Mucosa of descending colon (tissue), 3 donors: ENCODE results near the gene SLC22A8. TPM values are rescaled to one million over a fixed set of nuclear protein-coding genes. Genes with fewer than 3 reads are reported as not detected.
"Not testable (repeated sequence)": the region's sequence is repeated elsewhere in the genome, so short reads cannot be mapped to it uniquely, and the experiment has no call there.

Source experiments
- ATAC-seq: fragments of 200-7000 bp; cut with Tn5 transposase; one replicate; pipeline ENCODE4 v1.9.1; 2020; ENCODE audit warnings: mild to moderate bottlenecking, moderate library complexity
- DNase-seq, 3 donors: peaks; one replicate each; pipeline ENCODE4 v3.0.0-alpha.2; 2020
- H3K36me3 ChIP-seq: fragments of 200-600 bp; one replicate; pipeline ENCODE4 v1.8.0; 2021; ENCODE audit warnings: low read depth, mild to moderate bottlenecking
- H3K4me1 ChIP-seq: fragments of 200-600 bp; one replicate; pipeline ENCODE4 v1.8.0; 2021; ENCODE audit warnings: low read depth, mild to moderate bottlenecking
- H3K4me3 ChIP-seq: fragments of 200-600 bp; one replicate; pipeline ENCODE4 v1.8.0; 2021; ENCODE audit warnings: mild to moderate bottlenecking
- H3K9me3 ChIP-seq: fragments of 200-600 bp; one replicate; pipeline ENCODE4 v1.8.0; 2021; ENCODE audit warnings: mild to moderate bottlenecking
- CTCF ChIP-seq: fragments of 200-600 bp; IDR thresholded peaks from one replicate; pipeline ENCODE4 v1.8.0; 2022; ENCODE audit warnings: antibody characterized with exemption, mild to moderate bottlenecking
- intact Hi-C, 2 donors: fragments of 100-400 bp; cut with DNase I in 1 of 2; cut with micrococcal nuclease in 1 of 2; formaldehyde crosslinking; loops; one replicate each; pipeline versions ENCODE4 v1.11.0 to v1.11.1; 2022; cut with DNase I, micrococcal nuclease
- long read RNA-seq, 2 donors: library from polyadenylated mRNA; unstranded; transcript quantifications; one replicate each; pipeline ENCODE4 v2.0.0, GENCODE V29; 2019 to 2021
- total RNA-seq, 3 donors: library from RNA; stranded (reverse); fragmentation: NEBNext Ultra II Directional in 2 of 3; extraction: Animal tissue kit (Norgen Biotek cat#: 25700) in 2 of 3; gene quantifications; one replicate each; pipeline versions ENCODE4 v1.2.1 to v1.2.4, GENCODE V29; 2021 to 2023
- donor health status: DM: no; HTN: no; CAD: no; lungs with moderate emphysema.
- donor health status: DM: no; HTN: no; CAD: no.
- donor health status: DM: no; HTN: yes; CAD: no.

SLC22A8 gene
- total RNA-seq: not detected
- long read RNA-seq, donor 1: 0 reads
- long read RNA-seq, donor 2: 0 reads

DNA sequence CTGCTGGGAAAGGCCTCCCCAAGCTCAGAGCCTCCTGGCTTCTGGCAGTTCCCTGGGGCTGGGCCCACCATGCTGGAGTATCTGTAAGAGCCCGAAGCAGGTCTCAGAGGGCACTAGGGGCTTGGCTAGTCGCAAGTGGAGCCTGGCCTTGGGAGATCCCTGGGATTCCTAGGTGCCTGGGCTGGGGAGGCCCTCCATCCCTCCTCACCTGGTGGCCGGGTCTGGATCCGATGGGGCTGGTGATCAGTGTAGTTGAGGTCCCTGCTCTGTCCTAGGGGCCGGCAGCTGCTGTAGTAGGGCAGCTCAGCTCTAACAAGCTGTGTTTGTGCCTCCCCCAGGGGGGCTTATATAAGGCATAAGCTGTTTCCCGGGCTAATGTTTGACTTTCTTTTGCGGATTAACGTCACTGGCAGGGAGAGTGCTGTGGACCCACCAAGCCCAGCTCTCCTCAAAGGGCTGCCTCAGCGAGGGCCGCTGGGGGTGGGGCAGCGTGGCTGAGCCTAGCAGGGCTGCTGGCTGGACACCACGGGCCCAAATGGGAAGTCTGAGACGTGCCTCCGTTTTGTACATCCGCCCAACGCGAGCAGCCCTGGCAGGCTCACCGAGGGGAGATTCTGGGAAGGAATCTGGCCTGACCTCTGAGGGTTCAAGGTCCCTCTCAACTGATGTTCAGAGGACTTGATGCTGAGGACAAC is at the start of gene SLC22A8:
TSS of gene SLC22A8 (minus strand) at position 321 of the 695 bp plus-strand sequence. CDS start 883 bp downstream, outside the sequence.
- intact Hi-C loops: no loop called here
- no peak for DNase-seq
- Histone ChIP-seq H3K9me3 (no peaks in the 10 kb centered on the region), H3K4me1 (no peaks in the 10 kb centered on the region), H3K4me3 (no peak within 1 kb of the TSS), H3K36me3 (no peaks in the 10 kb centered on the region)
- ATAC-seq: no peak
- TF ChIP-seq CTCF: no peak

DNA sequence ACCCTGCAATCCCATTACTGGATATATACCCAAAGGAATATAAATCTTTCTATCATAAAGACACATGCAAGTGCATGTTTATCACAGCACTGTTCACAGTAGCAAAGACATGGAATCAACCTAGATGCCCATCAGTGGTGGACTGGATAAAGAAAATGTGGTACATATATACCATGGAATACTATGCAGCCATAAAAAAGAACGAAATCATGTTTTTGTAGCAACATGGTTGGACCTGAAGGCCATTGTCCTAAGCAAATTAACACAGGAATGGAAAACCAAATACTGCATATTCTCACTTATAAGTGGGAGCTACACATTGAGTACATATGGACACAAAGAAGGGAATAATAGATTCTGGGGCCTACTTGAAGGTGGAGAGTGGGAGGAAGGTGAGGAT is 30.6 kb upstream of the SLC22A8 start:
- H3K4me1 ChIP-seq, H3K36me3 ChIP-seq, intact Hi-C loops, H3K4me3 ChIP-seq, ATAC-seq, H3K9me3 ChIP-seq, DNase-seq: not testable (repeated sequence)

GRCh38 chr11:63042596-63042995 is 27.0 kb upstream of the SLC22A8 start:
- no peak overlapping the region for H3K4me3 ChIP-seq
- H3K36me3 ChIP-seq: no peaks in the 10 kb centered on the region
- intact Hi-C loops: no loop called here
- no peaks in the 10 kb centered on the region for H3K4me1 ChIP-seq
- DNase-seq (no peak), ATAC-seq (no peak)
- no peak for TF ChIP-seq CTCF
- H3K9me3 ChIP-seq: no peaks in the 10 kb centered on the region

DNA sequence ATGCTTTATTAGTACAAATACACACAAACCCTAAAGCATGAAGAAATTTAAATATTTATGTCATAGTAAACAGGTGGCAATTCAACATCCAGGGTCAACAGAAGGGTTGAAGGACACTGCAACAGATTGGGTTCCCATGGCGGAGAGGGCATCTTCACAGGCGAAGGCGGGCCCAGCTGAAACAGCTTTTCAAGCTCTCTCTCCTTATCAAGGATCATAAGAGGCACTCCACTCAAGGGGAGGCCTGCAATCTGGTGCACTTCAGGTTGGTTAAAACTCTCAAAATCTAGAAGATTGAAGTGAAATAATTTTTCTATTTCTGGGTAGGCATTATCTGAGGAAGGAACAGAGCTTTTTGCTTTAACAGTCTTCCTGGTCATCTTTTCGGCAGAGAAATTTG is 16.8 kb upstream of the SLC22A8 start:
- H3K4me1 ChIP-seq: no peaks in the 10 kb centered on the region
- intact Hi-C loops: loop anchor here in 1 of 2 donors (10.0 kb wide), 1 partner anchor 182 kb away; no protein-coding TSS in a partner anchor
- no peaks in the 10 kb centered on the region for H3K9me3 ChIP-seq
- H3K36me3 ChIP-seq: no peaks in the 10 kb centered on the region
- TF ChIP-seq CTCF: no peak
- ATAC-seq (no peak), DNase-seq (no peak)
- no peak overlapping the region for H3K4me3 ChIP-seq

- Histone ChIP-seq H3K4me1 (no peaks in the 10 kb centered on the region), H3K36me3 (no peaks in the 10 kb centered on the region), H3K9me3 (no peaks in the 10 kb centered on the region), H3K4me3 (no peak overlapping the region)
- DNase-seq (peak; percentile 75 to 96 (median 89)), ATAC-seq (peak; percentile 97)
- peak; percentile 100 for TF ChIP-seq CTCF
- intact Hi-C loops: loop anchor here (2.0 kb wide), 1 partner anchor 117 kb away; no protein-coding TSS in a partner anchor
These were observed 8.4 kb upstream of the SLC22A8 start for GRCh38 chr11:63023841-63024648.
